Measurements from ENCODE around the gene FUT8.
"Not testable (repeated sequence)": the region's sequence is repeated elsewhere in the genome, so short reads cannot be mapped to it uniquely, and the experiment has no call there.

FUT8 gene

GRCh38 chr14:65419593-65420252 lies 7.2 kb downstream of the FUT8 start:
- DNase-seq = no peak

- no peak for DNase-seq
These were observed 8.9 kb downstream of the FUT8 start for GRCh38 chr14:65421201-65421981.

GRCh38 chr14:65422088-65422834 lies 9.7 kb downstream of the FUT8 start:
- no peak for DNase-seq

GRCh38 chr14:65423982-65424381 lies 11.5 kb downstream of the FUT8 start:
- no peak for DNase-seq

- DNase-seq = no peak
These were observed 12.0 kb downstream of the FUT8 start for GRCh38 chr14:65424531-65424930.

GRCh38 chr14:65425885-65426284 lies 13.4 kb downstream of the FUT8 start:
- no peak for DNase-seq

GRCh38 chr14:65426902-65427301 lies 14.4 kb downstream of the FUT8 start:
- DNase-seq = not testable (repeated sequence)

- DNase-seq = no peak
These were observed 16.2 kb downstream of the FUT8 start for GRCh38 chr14:65428691-65429090.

GRCh38 chr14:65429757-65430156 lies 17.2 kb downstream of the FUT8 start:
- no peak for DNase-seq

GRCh38 chr14:65431245-65431644 lies 18.7 kb downstream of the FUT8 start:
- no peak for DNase-seq

GRCh38 chr14:65431951-65432350 lies 19.4 kb downstream of the FUT8 start:
- DNase-seq = no peak

GRCh38 chr14:65432361-65432948 lies 19.9 kb downstream of the FUT8 start:
- no peak for DNase-seq

GRCh38 chr14:65433157-65433556 lies 20.6 kb downstream of the FUT8 start:
- DNase-seq = no peak

GRCh38 chr14:65433646-65434045 lies 21.1 kb downstream of the FUT8 start:
- DNase-seq = no peak

GRCh38 chr14:65434216-65434850 lies 21.8 kb downstream of the FUT8 start:
- DNase-seq = no peak

GRCh38 chr14:65438266-65438933 lies 25.9 kb downstream of the FUT8 start:
- no peak for DNase-seq

- DNase-seq = no peak
These were observed 26.6 kb downstream of the FUT8 start for GRCh38 chr14:65439117-65439516.

- no peak for DNase-seq
These were observed 27.7 kb downstream of the FUT8 start for GRCh38 chr14:65440230-65440629.

- DNase-seq = no peak
These were observed 31.7 kb downstream of the FUT8 start for GRCh38 chr14:65444230-65444629.

- no peak for DNase-seq
These were observed 33.6 kb downstream of the FUT8 start for GRCh38 chr14:65446159-65446558.

- no peak for DNase-seq
These were observed 37.1 kb downstream of the FUT8 start for GRCh38 chr14:65449647-65450046.

- no peak for DNase-seq
These were observed 41.4 kb downstream of the FUT8 start for GRCh38 chr14:65453807-65454480.
